GM23338 (cell line): Measurements from ENCODE around the gene UEVLD.

Experiments
- EZH2 ChIP-seq: fragments of 200-600 bp; sonication (generic); IDR thresholded peaks from one replicate; pipeline ENCODE4 v1.8.0; 2017; ENCODE audit warnings: antibody characterized with exemption, mild to moderate bottlenecking, low read depth; ENCODE audit not compliant: unreplicated experiment
- NANOG ChIP-seq: IDR thresholded peaks from 2 replicates; pipeline ENCODE4 v1.6.1; 2016; ENCODE audit warnings: antibody characterized with exemption, borderline replicate concordance
- TF ChIP-seq, protein P1 (sequence below): IDR thresholded peaks from one replicate; pipeline ENCODE4 v1.6.1; 2018; ENCODE audit warnings: antibody characterized with exemption; ENCODE audit not compliant: unreplicated experiment
- TF ChIP-seq, protein P2 (sequence below), 2 experiments: fragments of 200-600 bp in 1 of 2; sonication (generic) in 1 of 2; conservative IDR thresholded peaks; 2 replicates each; pipeline versions ENCODE4 v1.5.1 to v1.6.1; 2016 to 2017; ENCODE audit warnings: antibody characterized with exemption in 2 of 2, low read depth in 2 of 2, mild to moderate bottlenecking in 2 of 2, moderate library complexity in 1 of 2
- TF ChIP-seq, protein P3 (sequence below): fragments of 250-450 bp; sonication (Bioruptor Pico); IDR thresholded peaks from 2 replicates; pipeline ENCODE4 v1.5.0; 2020; ENCODE audit warnings: mild to moderate bottlenecking, moderate library complexity

DNA sequence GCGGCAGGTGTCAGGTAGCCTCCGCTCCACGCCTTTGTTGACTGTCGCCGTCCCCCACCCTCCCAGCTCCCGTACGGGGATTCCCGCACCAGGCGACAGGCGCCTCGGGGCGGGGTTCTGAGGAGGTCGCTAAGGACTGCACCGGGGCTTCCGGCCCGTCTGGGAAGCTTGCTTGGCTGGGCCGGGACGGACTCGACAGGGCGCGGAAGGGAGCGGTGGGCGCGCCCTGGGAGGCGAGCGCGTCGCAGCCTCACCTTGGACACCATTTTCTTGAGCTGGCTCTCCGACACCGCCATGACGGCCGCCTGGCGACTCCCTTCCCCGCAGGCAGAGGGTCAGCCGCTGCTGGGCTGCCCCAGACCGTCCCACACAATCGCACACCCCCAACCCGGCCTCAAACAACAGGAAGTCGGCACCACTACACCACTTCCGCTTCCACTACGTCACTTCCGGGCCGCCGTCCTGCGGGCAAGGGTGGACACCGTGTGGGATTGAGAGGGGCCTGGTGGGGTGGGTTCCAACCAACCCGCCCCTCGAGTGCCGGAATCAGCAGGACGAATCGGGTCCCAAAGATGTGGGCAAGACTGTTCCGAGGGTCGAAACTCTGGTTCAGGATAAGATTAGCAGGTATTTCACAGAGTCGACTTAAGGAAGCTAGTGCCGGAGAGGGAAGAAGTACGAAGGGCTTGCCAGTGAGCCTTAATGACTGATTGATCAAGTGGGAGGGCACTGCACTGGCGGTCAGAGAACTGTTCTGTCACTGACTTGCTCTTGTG, 61.8 kb downstream of the UEVLD start, which contains the start of gene TSG101:
- TF ChIP-seq, protein P1, sequence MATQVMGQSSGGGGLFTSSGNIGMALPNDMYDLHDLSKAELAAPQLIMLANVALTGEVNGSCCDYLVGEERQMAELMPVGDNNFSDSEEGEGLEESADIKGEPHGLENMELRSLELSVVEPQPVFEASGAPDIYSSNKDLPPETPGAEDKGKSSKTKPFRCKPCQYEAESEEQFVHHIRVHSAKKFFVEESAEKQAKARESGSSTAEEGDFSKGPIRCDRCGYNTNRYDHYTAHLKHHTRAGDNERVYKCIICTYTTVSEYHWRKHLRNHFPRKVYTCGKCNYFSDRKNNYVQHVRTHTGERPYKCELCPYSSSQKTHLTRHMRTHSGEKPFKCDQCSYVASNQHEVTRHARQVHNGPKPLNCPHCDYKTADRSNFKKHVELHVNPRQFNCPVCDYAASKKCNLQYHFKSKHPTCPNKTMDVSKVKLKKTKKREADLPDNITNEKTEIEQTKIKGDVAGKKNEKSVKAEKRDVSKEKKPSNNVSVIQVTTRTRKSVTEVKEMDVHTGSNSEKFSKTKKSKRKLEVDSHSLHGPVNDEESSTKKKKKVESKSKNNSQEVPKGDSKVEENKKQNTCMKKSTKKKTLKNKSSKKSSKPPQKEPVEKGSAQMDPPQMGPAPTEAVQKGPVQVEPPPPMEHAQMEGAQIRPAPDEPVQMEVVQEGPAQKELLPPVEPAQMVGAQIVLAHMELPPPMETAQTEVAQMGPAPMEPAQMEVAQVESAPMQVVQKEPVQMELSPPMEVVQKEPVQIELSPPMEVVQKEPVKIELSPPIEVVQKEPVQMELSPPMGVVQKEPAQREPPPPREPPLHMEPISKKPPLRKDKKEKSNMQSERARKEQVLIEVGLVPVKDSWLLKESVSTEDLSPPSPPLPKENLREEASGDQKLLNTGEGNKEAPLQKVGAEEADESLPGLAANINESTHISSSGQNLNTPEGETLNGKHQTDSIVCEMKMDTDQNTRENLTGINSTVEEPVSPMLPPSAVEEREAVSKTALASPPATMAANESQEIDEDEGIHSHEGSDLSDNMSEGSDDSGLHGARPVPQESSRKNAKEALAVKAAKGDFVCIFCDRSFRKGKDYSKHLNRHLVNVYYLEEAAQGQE = no peak
- TF ChIP-seq, protein P2, sequence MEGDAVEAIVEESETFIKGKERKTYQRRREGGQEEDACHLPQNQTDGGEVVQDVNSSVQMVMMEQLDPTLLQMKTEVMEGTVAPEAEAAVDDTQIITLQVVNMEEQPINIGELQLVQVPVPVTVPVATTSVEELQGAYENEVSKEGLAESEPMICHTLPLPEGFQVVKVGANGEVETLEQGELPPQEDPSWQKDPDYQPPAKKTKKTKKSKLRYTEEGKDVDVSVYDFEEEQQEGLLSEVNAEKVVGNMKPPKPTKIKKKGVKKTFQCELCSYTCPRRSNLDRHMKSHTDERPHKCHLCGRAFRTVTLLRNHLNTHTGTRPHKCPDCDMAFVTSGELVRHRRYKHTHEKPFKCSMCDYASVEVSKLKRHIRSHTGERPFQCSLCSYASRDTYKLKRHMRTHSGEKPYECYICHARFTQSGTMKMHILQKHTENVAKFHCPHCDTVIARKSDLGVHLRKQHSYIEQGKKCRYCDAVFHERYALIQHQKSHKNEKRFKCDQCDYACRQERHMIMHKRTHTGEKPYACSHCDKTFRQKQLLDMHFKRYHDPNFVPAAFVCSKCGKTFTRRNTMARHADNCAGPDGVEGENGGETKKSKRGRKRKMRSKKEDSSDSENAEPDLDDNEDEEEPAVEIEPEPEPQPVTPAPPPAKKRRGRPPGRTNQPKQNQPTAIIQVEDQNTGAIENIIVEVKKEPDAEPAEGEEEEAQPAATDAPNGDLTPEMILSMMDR (conservative IDR thresholded peaks at IDR 0.05; ENCODE audit: low read depth in 2 of 2) = no peak
- TF ChIP-seq NANOG (no peak), EZH2 (no peak)
- TF ChIP-seq, protein P3, sequence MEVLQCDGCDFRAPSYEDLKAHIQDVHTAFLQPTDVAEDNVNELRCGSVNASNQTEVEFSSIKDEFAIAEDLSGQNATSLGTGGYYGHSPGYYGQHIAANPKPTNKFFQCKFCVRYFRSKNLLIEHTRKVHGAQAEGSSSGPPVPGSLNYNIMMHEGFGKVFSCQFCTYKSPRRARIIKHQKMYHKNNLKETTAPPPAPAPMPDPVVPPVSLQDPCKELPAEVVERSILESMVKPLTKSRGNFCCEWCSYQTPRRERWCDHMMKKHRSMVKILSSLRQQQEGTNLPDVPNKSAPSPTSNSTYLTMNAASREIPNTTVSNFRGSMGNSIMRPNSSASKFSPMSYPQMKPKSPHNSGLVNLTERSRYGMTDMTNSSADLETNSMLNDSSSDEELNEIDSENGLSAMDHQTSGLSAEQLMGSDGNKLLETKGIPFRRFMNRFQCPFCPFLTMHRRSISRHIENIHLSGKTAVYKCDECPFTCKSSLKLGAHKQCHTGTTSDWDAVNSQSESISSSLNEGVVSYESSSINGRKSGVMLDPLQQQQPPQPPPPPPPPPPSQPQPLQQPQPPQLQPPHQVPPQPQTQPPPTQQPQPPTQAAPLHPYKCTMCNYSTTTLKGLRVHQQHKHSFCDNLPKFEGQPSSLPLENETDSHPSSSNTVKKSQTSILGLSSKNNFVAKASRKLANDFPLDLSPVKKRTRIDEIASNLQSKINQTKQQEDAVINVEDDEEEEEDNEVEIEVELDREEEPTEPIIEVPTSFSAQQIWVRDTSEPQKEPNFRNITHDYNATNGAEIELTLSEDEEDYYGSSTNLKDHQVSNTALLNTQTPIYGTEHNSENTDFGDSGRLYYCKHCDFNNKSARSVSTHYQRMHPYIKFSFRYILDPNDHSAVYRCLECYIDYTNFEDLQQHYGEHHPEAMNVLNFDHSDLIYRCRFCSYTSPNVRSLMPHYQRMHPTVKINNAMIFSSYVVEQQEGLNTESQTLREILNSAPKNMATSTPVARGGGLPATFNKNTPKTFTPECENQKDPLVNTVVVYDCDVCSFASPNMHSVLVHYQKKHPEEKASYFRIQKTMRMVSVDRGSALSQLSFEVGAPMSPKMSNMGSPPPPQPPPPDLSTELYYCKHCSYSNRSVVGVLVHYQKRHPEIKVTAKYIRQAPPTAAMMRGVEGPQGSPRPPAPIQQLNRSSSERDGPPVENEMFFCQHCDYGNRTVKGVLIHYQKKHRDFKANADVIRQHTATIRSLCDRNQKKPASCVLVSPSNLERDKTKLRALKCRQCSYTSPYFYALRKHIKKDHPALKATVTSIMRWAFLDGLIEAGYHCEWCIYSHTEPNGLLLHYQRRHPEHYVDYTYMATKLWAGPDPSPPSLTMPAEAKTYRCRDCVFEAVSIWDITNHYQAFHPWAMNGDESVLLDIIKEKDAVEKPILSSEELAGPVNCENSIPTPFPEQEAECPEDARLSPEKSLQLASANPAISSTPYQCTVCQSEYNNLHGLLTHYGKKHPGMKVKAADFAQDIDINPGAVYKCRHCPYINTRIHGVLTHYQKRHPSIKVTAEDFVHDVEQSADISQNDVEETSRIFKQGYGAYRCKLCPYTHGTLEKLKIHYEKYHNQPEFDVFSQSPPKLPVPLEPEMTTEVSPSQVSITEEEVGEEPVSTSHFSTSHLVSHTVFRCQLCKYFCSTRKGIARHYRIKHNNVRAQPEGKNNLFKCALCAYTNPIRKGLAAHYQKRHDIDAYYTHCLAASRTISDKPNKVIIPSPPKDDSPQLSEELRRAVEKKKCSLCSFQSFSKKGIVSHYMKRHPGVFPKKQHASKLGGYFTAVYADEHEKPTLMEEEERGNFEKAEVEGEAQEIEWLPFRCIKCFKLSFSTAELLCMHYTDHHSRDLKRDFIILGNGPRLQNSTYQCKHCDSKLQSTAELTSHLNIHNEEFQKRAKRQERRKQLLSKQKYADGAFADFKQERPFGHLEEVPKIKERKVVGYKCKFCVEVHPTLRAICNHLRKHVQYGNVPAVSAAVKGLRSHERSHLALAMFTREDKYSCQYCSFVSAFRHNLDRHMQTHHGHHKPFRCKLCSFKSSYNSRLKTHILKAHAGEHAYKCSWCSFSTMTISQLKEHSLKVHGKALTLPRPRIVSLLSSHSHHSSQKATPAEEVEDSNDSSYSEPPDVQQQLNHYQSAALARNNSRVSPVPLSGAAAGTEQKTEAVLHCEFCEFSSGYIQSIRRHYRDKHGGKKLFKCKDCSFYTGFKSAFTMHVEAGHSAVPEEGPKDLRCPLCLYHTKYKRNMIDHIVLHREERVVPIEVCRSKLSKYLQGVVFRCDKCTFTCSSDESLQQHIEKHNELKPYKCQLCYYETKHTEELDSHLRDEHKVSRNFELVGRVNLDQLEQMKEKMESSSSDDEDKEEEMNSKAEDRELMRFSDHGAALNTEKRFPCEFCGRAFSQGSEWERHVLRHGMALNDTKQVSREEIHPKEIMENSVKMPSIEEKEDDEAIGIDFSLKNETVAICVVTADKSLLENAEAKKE (CRISPR knock-in tag) = no peak
